Caco-2 (cell line): ENCODE measurements around the gene TMEM225B. TPM values are rescaled to one million over a fixed set of nuclear protein-coding genes. Genes with fewer than 3 reads are reported as not detected.
"Not testable (repeated sequence)": the region's sequence is repeated elsewhere in the genome, so short reads cannot be mapped to it uniquely, and the experiment has no call there.

Source experiments
- BruUV-seq: library from RNA; stranded (reverse); fragments of 400-500 nt; replicated peaks from 2 replicates; lab custom pipeline; 2021; lab: Mats Ljungman, UMichigan
- CTCF ChIA-PET: fragments of 300-600 bp; sonication (Branson Sonifier 250); formaldehyde crosslinking; loops from one replicate; lab custom pipeline; 2022; ENCODE audit warnings: antibody characterized with exemption; lab: Charles Lee
- POLR2A ChIA-PET: fragments of 300-600 bp; sonication (Branson Sonifier 250); formaldehyde crosslinking; loops from one replicate; lab custom pipeline; 2022; ENCODE audit warnings: antibody characterized with exemption; lab: Charles Lee
- DNase-seq, 2 experiments: peaks; one replicate each; pipeline versions ENCODE4 v3.0.0 to v3.0.0-alpha.2; 2020 to 2022
- H3K27me3 ChIP-seq: replicated peaks from 2 replicates; pipeline ENCODE4 v1.6.0; 2011; ENCODE audit warnings: low read length; ENCODE audit not compliant: control insufficient read depth, insufficient read depth
- H3K36me3 ChIP-seq: 2 replicates; pipeline ENCODE4 v1.5.1; 2011; ENCODE audit warnings: low read length; ENCODE audit not compliant: control insufficient read depth, insufficient read depth
- H3K4me1 ChIP-seq: fragments of 250-450 bp; sonication (Bioruptor Pico); 2 replicates; pipeline ENCODE4 v1.5.1; 2020; ENCODE audit warnings: mild to moderate bottlenecking
- H3K4me3 ChIP-seq: 2 replicates; pipeline ENCODE4 v1.5.1; 2011; ENCODE audit warnings: low read depth, mild to moderate bottlenecking, control low read depth, low read length
- H3K9me3 ChIP-seq: fragments of 250-450 bp; sonication (Bioruptor Pico); 2 replicates; pipeline ENCODE4 v1.5.1; 2020; ENCODE audit warnings: mild to moderate bottlenecking, moderate library complexity
- H3K27ac Mint-ChIP-seq: one replicate; pipeline ENCODE4 v1.8.0; 2022; ENCODE audit warnings: mixed read lengths; ENCODE audit not compliant: unreplicated experiment
- H3K27me3 Mint-ChIP-seq: one replicate; pipeline ENCODE4 v1.8.0; 2022; ENCODE audit warnings: mixed read lengths; ENCODE audit not compliant: insufficient read depth, unreplicated experiment
- H3K36me3 Mint-ChIP-seq: one replicate; pipeline ENCODE4 v1.8.0; 2022; ENCODE audit warnings: mild to moderate bottlenecking, mixed read lengths; ENCODE audit not compliant: insufficient read depth, unreplicated experiment
- H3K4me1 Mint-ChIP-seq: one replicate; pipeline ENCODE4 v1.8.0; 2022; ENCODE audit warnings: low read depth, mixed read lengths; ENCODE audit not compliant: unreplicated experiment
- H3K4me3 Mint-ChIP-seq: one replicate; pipeline ENCODE4 v1.8.0; 2022; ENCODE audit warnings: mild to moderate bottlenecking, moderate library complexity, mixed read lengths; ENCODE audit not compliant: unreplicated experiment
- H3K9me3 Mint-ChIP-seq: one replicate; pipeline ENCODE4 v1.8.0; 2022; ENCODE audit warnings: mixed read lengths; ENCODE audit not compliant: unreplicated experiment
- intact Hi-C: fragments of 100-400 bp; cut with micrococcal nuclease; formaldehyde crosslinking; loops from one replicate; pipeline ENCODE4 v1.10.0; 2022; ENCODE audit not compliant: unreplicated experiment
- total RNA-seq: library from RNA; stranded (reverse); gene quantifications from 2 replicates; pipeline ENCODE4 v1.2.3, GENCODE V29; 2022

TMEM225B gene
- total RNA-seq, 1 experiment from 2014 or later = 0.27 TPM

DNA sequence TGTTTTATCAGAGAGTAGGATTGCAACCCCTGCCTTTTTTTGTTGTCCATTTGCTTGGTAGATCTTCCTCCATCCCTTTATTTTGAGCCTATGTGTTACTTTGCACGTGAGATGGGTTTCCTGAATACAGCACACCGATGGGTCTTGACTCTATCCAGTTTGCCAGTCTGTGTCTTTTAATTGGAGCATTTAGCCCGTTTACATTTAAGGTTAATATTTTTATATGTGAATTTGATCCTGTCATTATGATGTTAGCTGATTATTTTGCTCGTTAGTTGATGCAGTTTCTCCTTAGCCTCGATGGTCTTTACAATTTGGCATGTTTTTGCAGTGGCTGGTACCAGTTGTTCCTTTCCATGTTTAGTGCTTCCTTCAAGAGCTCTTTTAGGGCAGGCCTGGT is 59.8 kb downstream of the TMEM225B start:
- intact Hi-C loops = not testable (repeated sequence)

More for the DNA sequence above, 59.8 kb downstream of the TMEM225B start:
- H3K9me3 ChIP-seq, POLR2A ChIA-PET, CTCF ChIA-PET, H3K27ac Mint-ChIP-seq, DNase-seq, H3K36me3 Mint-ChIP-seq, H3K4me3 ChIP-seq, H3K4me1 ChIP-seq, BruUV-seq, H3K27me3 Mint-ChIP-seq, H3K4me1 Mint-ChIP-seq, H3K36me3 ChIP-seq, H3K4me3 Mint-ChIP-seq, H3K27me3 ChIP-seq: not testable (repeated sequence)
- H3K9me3 Mint-ChIP-seq = peaks cover 10% of the 10 kb centered on the region

Other genes with a start within 250 kb of the TMEM225B start
- gene ARPC1B, start 223.5 kb upstream of the TMEM225B start, total RNA-seq = 128 and 135 TPM in 2 replicates
- gene PDAP1, start 189.7 kb upstream of the TMEM225B start, total RNA-seq = 180 and 191 TPM in 2 replicates
- 199 and 220 TPM in 2 replicates for gene BUD31, start 189.3 kb upstream of the TMEM225B start, total RNA-seq
- gene PTCD1, start 159.5 kb upstream of the TMEM225B start, total RNA-seq = 59.6 TPM in 2 replicates
- gene CPSF4, start 159.3 kb upstream of the TMEM225B start, total RNA-seq = 133 and 158 TPM in 2 replicates
- gene ATP5MF, start 132.1 kb upstream of the TMEM225B start, total RNA-seq = 554 and 595 TPM in 2 replicates
- 30.1 and 32.3 TPM in 2 replicates for gene ZNF789, start 125.4 kb upstream of the TMEM225B start, total RNA-seq
- gene ZNF394, start 98.0 kb upstream of the TMEM225B start, total RNA-seq = 29.6 and 31.8 TPM in 2 replicates
- 12.4 and 13.3 TPM in 2 replicates for gene ZKSCAN5, start 93.6 kb upstream of the TMEM225B start, total RNA-seq
- 5.2 TPM in 2 replicates for gene FAM200A, start 46.2 kb upstream of the TMEM225B start, total RNA-seq
- gene ZNF655, start 39.6 kb upstream of the TMEM225B start, total RNA-seq = 21.1 and 21.2 TPM in 2 replicates
- 21.2 and 22.3 TPM in 2 replicates for gene ZSCAN25, start 18.7 kb downstream of the TMEM225B start, total RNA-seq
- gene CYP3A5, start 81.7 kb downstream of the TMEM225B start, total RNA-seq = 2.7 and 3.7 TPM in 2 replicates
- gene CYP3A7, start 136.9 kb downstream of the TMEM225B start, total RNA-seq = not detected in 2 replicates
- gene CYP3A4, start 185.9 kb downstream of the TMEM225B start, total RNA-seq = not detected in 2 replicates
- gene CYP3A43, start 229.7 kb downstream of the TMEM225B start, total RNA-seq = not detected in 2 replicates